Endometrial microvascular endothelial cells (primary cell): ENCODE results near the gene CLK2. TPM values are rescaled to one million over a fixed set of nuclear protein-coding genes. Genes with fewer than 3 reads are reported as not detected.
"Not testable (repeated sequence)": the region's sequence is repeated elsewhere in the genome, so short reads cannot be mapped to it uniquely, and the experiment has no call there.

Source experiments
- in situ Hi-C: cut with HindIII; loops from 2 replicates; pipeline ENCODE4 v1.10.0; 2017; ENCODE audit warnings: low sequenced_read_pairs, low pct_unique_long_range_greater_than_20kb; ENCODE audit errors: inconsistent ontology term
- total RNA-seq: library from RNA; depleted of rRNA; stranded (reverse); fragments of >200 nt; gene quantifications from one replicate; pipeline ENCODE4 v1.2.3, GENCODE V29; 2015; ENCODE audit errors: inconsistent ontology term

The CLK2 gene
- total RNA-seq, 1 donor from 2014 or later, result 33.1 TPM

GRCh38 chr1:155226188-155226909, 47.0 kb downstream of the CLK2 start:
- in situ Hi-C loops, result no loop called here

- in situ Hi-C loops, result not testable (repeated sequence)
These were observed 47.9 kb downstream of the CLK2 start for GRCh38 chr1:155225404-155225759.

- in situ Hi-C loops, result no loop called here
These were observed 50.3 kb downstream of the CLK2 start for GRCh38 chr1:155223047-155223446.

GRCh38 chr1:155220211-155220965, 52.9 kb downstream of the CLK2 start:
- in situ Hi-C loops, result not testable (repeated sequence)

- in situ Hi-C loops, result no loop called here
These were observed 53.7 kb downstream of the CLK2 start for GRCh38 chr1:155219592-155220031.

GRCh38 chr1:155218854-155219591, 54.3 kb downstream of the CLK2 start:
- in situ Hi-C loops, result no loop called here

- in situ Hi-C loops, result not testable (repeated sequence)
These were observed 58.6 kb downstream of the CLK2 start for GRCh38 chr1:155214702-155215101.

Other genes starting within 250 kb of the CLK2 start
- gene DCST2, start 239.7 kb downstream of the CLK2 start, total RNA-seq, result 0.28 TPM
- gene DCST1, start 239.7 kb downstream of the CLK2 start, total RNA-seq, result not detected
- 337 TPM for gene ADAM15, start 222.2 kb downstream of the CLK2 start, total RNA-seq
- gene EFNA4, start 209.8 kb downstream of the CLK2 start, total RNA-seq, result 15.8 TPM
- gene EFNA3, start 194.7 kb downstream of the CLK2 start, total RNA-seq, result 2.0 TPM
- 8.7 TPM for gene EFNA1, start 145.6 kb downstream of the CLK2 start, total RNA-seq
- gene SLC50A1, start 137.7 kb downstream of the CLK2 start, total RNA-seq, result 47.1 TPM
- gene DPM3, start 133.0 kb downstream of the CLK2 start, total RNA-seq, result 173 TPM
- 191 TPM for gene KRTCAP2, start 100.2 kb downstream of the CLK2 start, total RNA-seq
- 2.4 TPM for gene TRIM46, start 99.7 kb downstream of the CLK2 start, total RNA-seq
- 3.1 TPM for gene THBS3, start 65.6 kb downstream of the CLK2 start, total RNA-seq
- gene MTX1, start 64.8 kb downstream of the CLK2 start, total RNA-seq, result 76.7 TPM
- 20.0 TPM for gene ENTREP3, start 18.0 kb downstream of the CLK2 start, total RNA-seq
- 77.1 TPM for gene SCAMP3, start 11.1 kb downstream of the CLK2 start, total RNA-seq
- gene HCN3, start 4.0 kb upstream of the CLK2 start, total RNA-seq, result 0.19 TPM
- not detected for gene PKLR, start 27.9 kb upstream of the CLK2 start, total RNA-seq
- gene FDPS, start 35.4 kb upstream of the CLK2 start, total RNA-seq, result 362 TPM
- 32.8 TPM for gene RUSC1, start 47.4 kb upstream of the CLK2 start, total RNA-seq